Naive thymus-derived CD8-positive, alpha-beta T cell (primary cell): ENCODE results near the gene GPX5. TPM values are rescaled to one million over a fixed set of nuclear protein-coding genes. Genes with fewer than 3 reads are reported as not detected.

Source experiments
- ATAC-seq, 2 donors: fragments of 150-1000 bp; cut with Tn5 transposase in 1 of 2; sonication (Bioruptor Pico), chemical (Tn5 transposase) in 1 of 2; 1 replicate in 1 of 2; 2 replicates in 1 of 2; pipeline ENCODE4 v1.10.0; 2021; ENCODE audit warnings: mild to moderate bottlenecking in 2 of 2, moderate library complexity in 2 of 2
- POLR2A ChIA-PET: fragments of 350-600 bp; sonication (Branson Sonifier 250); formaldehyde crosslinking; loops from one replicate; lab custom pipeline; 2021; ENCODE audit warnings: antibody characterized with exemption; lab: Charles Lee
- DNase-seq, 10 donors: peaks; one replicate each; pipeline versions ENCODE4 v3.0.0 to v3.0.0-alpha.2; 2020 to 2022
- H3K27ac Mint-ChIP-seq, 10 donors: one replicate each; pipeline ENCODE4 v1.8.0; 2020 to 2022; ENCODE audit warnings: mild to moderate bottlenecking in 10 of 10, mixed read lengths in 10 of 10, moderate library complexity in 4 of 10, inconsistent platforms in 1 of 10
- H3K27me3 Mint-ChIP-seq, 5 donors: one replicate each; pipeline ENCODE4 v1.8.0; 2021 to 2022; ENCODE audit warnings: mixed read lengths in 5 of 5
- H3K36me3 Mint-ChIP-seq, 3 donors: one replicate each; pipeline ENCODE4 v1.8.0; 2020 to 2022; ENCODE audit warnings: mixed read lengths in 3 of 3, mild to moderate bottlenecking in 2 of 3, inconsistent platforms in 1 of 3
- H3K4me1 Mint-ChIP-seq, 4 donors: one replicate each; pipeline ENCODE4 v1.8.0; 2021 to 2022; ENCODE audit warnings: mixed read lengths in 4 of 4
- H3K4me3 Mint-ChIP-seq, 10 donors: one replicate each; pipeline ENCODE4 v1.8.0; 2020 to 2022; ENCODE audit warnings: mild to moderate bottlenecking in 10 of 10, mixed read lengths in 10 of 10, moderate library complexity in 6 of 10, inconsistent platforms in 1 of 10
- H3K9me3 Mint-ChIP-seq, 9 donors: one replicate each; pipeline ENCODE4 v1.8.0; 2020 to 2022; ENCODE audit warnings: mixed read lengths in 9 of 9, mild to moderate bottlenecking in 3 of 9, inconsistent platforms in 1 of 9, moderate library complexity in 1 of 9
- polyA plus RNA-seq, 3 donors: library from polyadenylated mRNA; unstranded; fragments of 300-500 nt; fragmentation: Illumina TruSeq; gene quantifications; one replicate each; pipeline ENCODE4 v1.2.3, GENCODE V29; 2021
- total RNA-seq, 8 experiments: library from RNA in 2 of 8; stranded (reverse) in 2 of 8; gene quantifications; one replicate each; pipeline ENCODE4 v1.2.3 and lab custom pipeline; 2021 to 2026

The GPX5 gene
- total and polyA plus RNA-seq, 5 experiments from 2014 or later = not detected

DNA sequence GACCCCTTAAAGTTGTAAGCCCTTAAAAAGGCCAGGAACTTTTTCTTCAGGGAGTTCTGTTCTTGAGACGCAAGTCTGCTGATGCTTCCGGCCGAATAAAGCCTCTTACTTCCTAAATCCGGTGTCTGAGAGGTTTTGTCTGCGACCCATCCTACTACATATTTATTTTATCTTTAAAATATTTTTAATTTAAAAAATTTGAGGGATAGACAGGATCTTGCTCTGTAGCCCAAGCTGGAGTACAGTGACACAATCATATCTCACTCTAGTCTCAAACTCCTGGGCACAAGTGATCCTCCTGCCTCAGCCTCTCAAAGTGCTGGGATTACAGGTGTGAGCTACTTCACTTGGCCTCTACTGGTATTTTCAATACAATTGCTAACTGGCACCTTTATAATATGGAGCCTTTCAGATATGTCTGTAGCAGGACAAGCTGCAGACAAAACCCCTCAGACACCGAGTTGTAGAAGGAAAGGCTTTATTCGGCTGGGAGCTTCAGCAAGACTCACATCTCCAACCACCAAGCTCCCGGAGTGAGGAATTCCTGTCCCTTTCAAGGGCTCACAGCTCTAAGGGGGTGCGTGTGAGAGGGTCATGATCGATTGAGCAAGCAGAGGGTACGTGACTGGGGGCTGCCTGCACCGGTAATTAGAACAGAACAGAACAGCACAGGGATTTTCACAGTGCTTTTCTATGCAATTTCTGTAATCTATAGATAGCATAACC is 41.0 kb downstream of the GPX5 start:
- Mint-ChIP-seq H3K27ac (peak overlapping the region in 1 of 10 donors; percentile 10), H3K4me3 (no peak overlapping the region), H3K27me3 (peaks cover 21 to 52% (median 35%) of the 10 kb centered on the region in 5 donors), H3K4me1 (no peaks in the 10 kb centered on the region), H3K9me3 (no peaks in the 10 kb centered on the region), H3K36me3 (peaks cover 0 to 9% (median 0%) of the 10 kb centered on the region in 3 donors)
- DNase-seq (no peak), ATAC-seq (no peak)
- POLR2A ChIA-PET = no interaction called here

DNA sequence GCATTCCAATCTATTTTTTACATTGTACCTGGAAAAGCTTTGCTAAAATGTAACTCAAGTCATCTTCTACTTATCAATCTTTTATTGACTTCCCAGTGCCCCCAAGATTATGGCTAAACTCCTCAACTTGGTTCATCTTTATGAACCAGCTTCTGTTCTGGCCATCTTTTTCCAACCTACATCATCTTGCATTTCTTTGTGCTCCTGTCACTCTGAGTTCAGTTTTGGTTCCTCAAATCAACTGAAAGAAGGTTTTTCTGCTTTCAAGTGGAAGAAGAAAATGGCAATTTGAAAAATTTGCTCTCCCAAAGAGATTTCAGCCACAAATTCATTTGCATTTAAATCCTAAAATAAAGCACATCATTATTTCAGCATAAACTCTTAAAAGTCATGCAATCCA is 41.8 kb downstream of the GPX5 start:
- Mint-ChIP-seq H3K4me1 (no peaks in the 10 kb centered on the region), H3K27me3 (peaks cover 21 to 51% (median 34%) of the 10 kb centered on the region in 5 donors), H3K36me3 (peaks cover 0 to 9% (median 0%) of the 10 kb centered on the region in 3 donors), H3K4me3 (no peak overlapping the region), H3K27ac (no peak overlapping the region), H3K9me3 (no peaks in the 10 kb centered on the region)
- DNase-seq (no peak), ATAC-seq (no peak)
- POLR2A ChIA-PET = no interaction called here

DNA sequence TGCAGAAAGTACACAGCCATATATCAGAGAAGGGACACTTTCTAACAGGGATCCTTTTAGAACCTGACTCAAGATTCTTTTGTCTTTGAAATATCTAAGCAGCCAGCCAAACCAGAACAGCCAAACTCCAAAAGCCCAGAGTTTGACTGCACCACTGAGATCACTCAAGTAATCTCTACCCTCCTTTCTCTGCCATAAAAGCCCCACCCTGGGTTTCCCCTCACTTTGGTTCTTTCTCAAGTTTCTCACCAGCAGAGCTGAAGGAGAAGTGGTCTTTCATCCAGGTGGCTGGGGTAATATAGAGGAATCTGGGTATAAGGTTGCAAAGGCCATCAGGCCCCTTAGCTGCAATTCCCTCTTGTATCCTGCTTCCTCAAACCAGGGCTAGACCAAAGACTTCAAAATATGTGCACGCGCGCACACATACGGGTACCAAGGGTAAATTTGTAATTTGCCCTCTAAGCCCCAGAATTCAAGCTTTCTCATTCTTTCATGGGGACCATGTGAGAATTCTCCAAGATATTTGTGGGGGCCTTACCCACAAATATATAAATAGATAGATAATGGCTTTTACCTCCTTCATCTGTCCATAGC is 42.9 kb downstream of the GPX5 start:
- H3K27ac Mint-ChIP-seq = no peak overlapping the region
- peaks cover 0 to 9% (median 3%) of the 10 kb centered on the region in 3 donors for H3K36me3 Mint-ChIP-seq
- H3K4me3 Mint-ChIP-seq = no peak overlapping the region
- POLR2A ChIA-PET = no interaction called here
- ATAC-seq (no peak), DNase-seq (no peak)
- peaks cover 25 to 50% (median 38%) of the 10 kb centered on the region in 5 donors for H3K27me3 Mint-ChIP-seq
- no peaks in the 10 kb centered on the region for H3K4me1 Mint-ChIP-seq
- no peaks in the 10 kb centered on the region for H3K9me3 Mint-ChIP-seq

DNA sequence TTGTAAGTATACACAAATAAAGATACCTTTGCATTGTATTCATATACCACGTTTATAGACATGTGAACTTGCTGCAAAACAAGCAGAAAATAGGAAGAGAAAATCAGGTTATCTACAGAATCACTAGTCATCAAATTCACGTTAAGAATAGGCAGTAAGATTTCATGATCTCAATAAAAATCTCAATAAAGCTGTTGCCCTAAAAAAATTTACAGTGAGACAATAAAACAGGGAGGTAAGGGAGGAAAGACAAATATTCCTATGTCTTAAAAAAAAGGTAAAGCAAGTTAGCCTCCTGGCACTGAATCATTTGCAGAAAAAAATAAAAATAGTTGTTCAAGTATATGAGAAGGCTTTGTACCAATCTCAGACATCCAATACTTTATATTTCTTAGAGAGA is 44.1 kb downstream of the GPX5 start:
- ATAC-seq (no peak), DNase-seq (no peak)
- H3K4me3 Mint-ChIP-seq = no peak overlapping the region
- POLR2A ChIA-PET = no interaction called here
- H3K4me1 Mint-ChIP-seq = no peaks in the 10 kb centered on the region
- peaks cover 0 to 14% (median 3%) of the 10 kb centered on the region in 3 donors for H3K36me3 Mint-ChIP-seq
- H3K9me3 Mint-ChIP-seq = no peaks in the 10 kb centered on the region
- no peak overlapping the region for H3K27ac Mint-ChIP-seq
- H3K27me3 Mint-ChIP-seq = peaks cover 30 to 49% (median 36%) of the 10 kb centered on the region in 5 donors

DNA sequence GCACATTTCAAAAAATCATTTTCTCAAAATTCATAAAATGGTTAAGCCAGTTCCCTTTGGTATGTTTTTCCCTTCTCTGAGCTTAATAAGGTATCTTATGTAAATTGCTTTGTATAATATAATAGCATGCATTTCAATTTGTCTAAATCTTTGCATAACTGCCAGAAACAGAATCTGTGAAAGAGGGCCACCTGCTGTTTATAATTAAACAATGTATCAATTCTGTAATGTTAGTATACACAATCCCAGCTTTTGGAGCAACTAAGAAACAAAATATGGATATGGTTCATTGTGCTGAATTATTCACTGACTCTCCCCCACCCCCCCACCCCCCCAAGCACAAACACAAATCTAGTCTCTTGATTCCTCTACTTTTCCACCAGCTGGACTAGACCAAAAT is 54.8 kb downstream of the GPX5 start:
- Mint-ChIP-seq H3K4me1 (no peaks in the 10 kb centered on the region), H3K36me3 (peaks cover 0 to 4% (median 3%) of the 10 kb centered on the region in 3 donors), H3K27me3 (peaks cover 12 to 45% (median 34%) of the 10 kb centered on the region in 5 donors), H3K9me3 (no peaks in the 10 kb centered on the region), H3K27ac (no peak overlapping the region), H3K4me3 (no peak overlapping the region)
- DNase-seq (peak in 2 of 10 donors; percentile 20 to 32), ATAC-seq (peak in 1 of 2 donors; percentile 42)
- POLR2A ChIA-PET = no interaction called here

DNA sequence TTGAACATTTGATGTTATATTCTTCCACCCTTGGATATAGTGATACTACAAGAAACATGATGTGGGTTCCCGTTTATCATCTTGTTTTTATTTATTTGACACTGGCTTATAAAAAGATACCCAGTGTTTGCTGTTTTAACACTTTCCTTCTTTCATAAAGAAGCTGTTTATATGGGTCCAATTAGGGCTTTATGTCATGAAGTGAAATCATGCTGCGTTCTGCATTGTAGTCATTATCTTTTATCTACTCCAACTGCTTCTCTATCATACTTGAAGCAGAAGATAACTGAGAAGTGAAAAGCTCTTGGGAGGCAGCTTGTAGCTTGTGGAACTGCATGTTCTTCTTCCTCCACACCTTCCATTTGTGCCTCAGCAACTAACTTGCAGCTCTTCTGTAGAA is 57.8 kb downstream of the GPX5 start:
- Mint-ChIP-seq H3K9me3 (peaks cover 0 to 12% (median 5%) of the 10 kb centered on the region in 9 donors), H3K4me3 (no peak overlapping the region), H3K27me3 (peaks cover 17 to 56% (median 49%) of the 10 kb centered on the region in 5 donors), H3K4me1 (peaks cover 11 to 18% (median 13%) of the 10 kb centered on the region in 4 donors), H3K27ac (no peak overlapping the region), H3K36me3 (peaks cover 0 to 20% (median 4%) of the 10 kb centered on the region in 3 donors)
- POLR2A ChIA-PET = no interaction called here
- DNase-seq (no peak), ATAC-seq (no peak)

Other genes starting within 250 kb of the GPX5 start
- gene PGBD1, start 244.3 kb upstream of the GPX5 start, total RNA-seq = 1 to 10 TPM; 2.4 to 2.5 TPM
- gene PGBD1, start 244.3 kb upstream of the GPX5 start, polyA plus RNA-seq = 1 to 10 TPM in 1 of 3 donors, under 1 TPM in 2; 0.45 to 1.2 (median 0.87) TPM
- 1 to 10 TPM; 1.8 to 2.8 TPM for gene ZSCAN31, start 189.7 kb upstream of the GPX5 start, total RNA-seq
- gene ZSCAN31, start 189.7 kb upstream of the GPX5 start, polyA plus RNA-seq = 1 to 10 TPM in 1 of 3 donors, under 1 TPM in 2; 0.79 to 1.0 (median 0.98) TPM
- 10 to 100 TPM in 1 of 2 experiments, 1 to 10 TPM in 1; 8.7 to 11.1 TPM for gene ZKSCAN3, start 175.9 kb upstream of the GPX5 start, total RNA-seq
- gene ZKSCAN3, start 175.9 kb upstream of the GPX5 start, polyA plus RNA-seq = 1 to 10 TPM in 2 of 3 donors, under 1 TPM in 1; 0.81 to 4.0 (median 2.0) TPM
- gene ZSCAN12, start 126.1 kb upstream of the GPX5 start, total RNA-seq = 10 to 100 TPM; 11.4 to 11.5 TPM
- gene ZSCAN12, start 126.1 kb upstream of the GPX5 start, polyA plus RNA-seq = 1 to 10 TPM; 1.8 to 3.8 (median 3.3) TPM
- gene ZSCAN23, start 82.4 kb upstream of the GPX5 start, total RNA-seq = 1 to 10 TPM; 2.8 to 3.3 TPM
- 1 to 10 TPM in 2 of 3 donors, under 1 TPM in 1; 0.76 to 1.7 (median 1.1) TPM for gene ZSCAN23, start 82.4 kb upstream of the GPX5 start, polyA plus RNA-seq
- not detected for gene GPX6, start 10.1 kb upstream of the GPX5 start, total RNA-seq
- not detected for gene GPX6, start 10.1 kb upstream of the GPX5 start, polyA plus RNA-seq